Measurements from ENCODE around the gene ZNF14. TPM values are rescaled to one million over a fixed set of nuclear protein-coding genes. Genes with fewer than 3 reads are reported as not detected.
A peak's percentile ranks its signal among the peaks of the same experiment; 100 is the strongest.
"Not testable (repeated sequence)": the region's sequence is repeated elsewhere in the genome, so short reads cannot be mapped to it uniquely, and the experiment has no call there.

ZNF14 gene
- total RNA-seq, 1 experiment from 2014 or later, result 2.3 TPM

GRCh38 chr19:19738564-19738963, 5.7 kb upstream of the ZNF14 start:
- DNase-seq, result no peak
- H3K27me3 ChIP-seq (ENCODE audit: control insufficient read depth, insufficient read depth, low read length), result no peaks in the 10 kb centered on the region
- H3K36me3 ChIP-seq (replicated peaks; ENCODE audit: control insufficient read depth, insufficient read depth, low read length), result no peaks in the 10 kb centered on the region
- no peak overlapping the region for H3K4me3 ChIP-seq (ENCODE audit: insufficient read depth, low read depth, low read length)

DNA sequence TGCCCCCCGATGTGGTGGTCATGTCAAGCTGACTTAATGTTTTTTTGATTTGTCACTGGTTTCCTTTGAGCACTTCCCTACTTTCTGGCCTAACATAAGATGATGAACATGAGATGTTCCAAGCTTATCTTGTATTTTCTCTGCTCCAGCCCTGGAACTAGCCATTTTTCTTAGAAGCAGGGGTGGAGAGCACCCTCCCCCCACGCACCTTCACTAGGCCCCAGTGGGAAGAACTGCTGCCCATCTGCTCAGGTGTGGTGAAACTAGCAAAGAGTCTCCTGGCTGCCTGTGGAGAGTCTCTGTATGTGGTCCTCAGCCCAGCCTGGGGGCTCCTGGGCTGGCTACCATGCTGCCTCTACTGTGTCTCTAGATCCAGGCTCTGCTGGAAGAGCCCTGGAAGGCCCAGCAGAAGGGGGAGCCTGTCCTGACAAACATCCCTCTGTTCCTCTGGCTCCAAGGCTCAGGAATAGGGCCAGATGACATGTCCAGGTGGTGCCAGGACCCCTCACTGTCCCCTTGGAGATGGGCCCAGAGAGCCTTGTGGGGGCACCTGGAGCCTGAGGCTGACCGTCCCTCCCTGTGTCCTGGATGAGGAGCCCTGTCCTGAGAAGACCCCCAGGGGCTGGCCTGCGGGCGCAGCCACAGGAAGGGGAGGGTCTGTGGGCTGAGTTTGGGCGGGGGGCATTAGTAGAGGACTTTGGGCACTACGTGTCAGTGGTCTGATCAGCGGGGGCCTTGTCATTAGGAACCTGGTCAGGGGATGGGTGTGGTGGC, 4.8 kb upstream of the ZNF14 start:
- no peaks in the 10 kb centered on the region for H3K27me3 ChIP-seq (ENCODE audit: control insufficient read depth, insufficient read depth, low read length)
- no peak overlapping the region for H3K4me3 ChIP-seq (ENCODE audit: insufficient read depth, low read depth, low read length)
- H3K36me3 ChIP-seq (replicated peaks; ENCODE audit: control insufficient read depth, insufficient read depth, low read length), result no peaks in the 10 kb centered on the region
- DNase-seq, result peak; percentile 31

- Histone ChIP-seq H3K27me3 (ENCODE audit: control insufficient read depth, insufficient read depth, low read length) (no peaks in the 10 kb centered on the region), H3K36me3 (replicated peaks; ENCODE audit: control insufficient read depth, insufficient read depth, low read length) (no peaks in the 10 kb centered on the region), H3K4me3 (ENCODE audit: insufficient read depth, low read depth, low read length) (no peak overlapping the region)
- DNase-seq, result no peak
These were observed 11.0 kb downstream of the ZNF14 start for GRCh38 chr19:19721896-19722295.

- Histone ChIP-seq H3K4me3 (ENCODE audit: insufficient read depth, low read depth, low read length) (no peak overlapping the region), H3K36me3 (replicated peaks; ENCODE audit: control insufficient read depth, insufficient read depth, low read length) (no peaks in the 10 kb centered on the region), H3K27me3 (ENCODE audit: control insufficient read depth, insufficient read depth, low read length) (no peaks in the 10 kb centered on the region)
- no peak for DNase-seq
These were observed 13.1 kb downstream of the ZNF14 start for GRCh38 chr19:19719798-19720197.

- no peaks in the 10 kb centered on the region for H3K27me3 ChIP-seq (ENCODE audit: control insufficient read depth, insufficient read depth, low read length)
- no peak overlapping the region for H3K4me3 ChIP-seq (ENCODE audit: insufficient read depth, low read depth, low read length)
- no peak for DNase-seq
- H3K36me3 ChIP-seq (replicated peaks; ENCODE audit: control insufficient read depth, insufficient read depth, low read length), result peaks cover 17% of the 10 kb centered on the region
These were observed 20.7 kb downstream of the ZNF14 start for GRCh38 chr19:19711934-19712828.

- no peak for DNase-seq
- H3K27me3 ChIP-seq (ENCODE audit: control insufficient read depth, insufficient read depth, low read length), result no peaks in the 10 kb centered on the region
- no peak overlapping the region for H3K4me3 ChIP-seq (ENCODE audit: insufficient read depth, low read depth, low read length)
- peaks cover 17% of the 10 kb centered on the region for H3K36me3 ChIP-seq (replicated peaks; ENCODE audit: control insufficient read depth, insufficient read depth, low read length)
These were observed 21.5 kb downstream of the ZNF14 start for GRCh38 chr19:19711306-19711933.

DNA sequence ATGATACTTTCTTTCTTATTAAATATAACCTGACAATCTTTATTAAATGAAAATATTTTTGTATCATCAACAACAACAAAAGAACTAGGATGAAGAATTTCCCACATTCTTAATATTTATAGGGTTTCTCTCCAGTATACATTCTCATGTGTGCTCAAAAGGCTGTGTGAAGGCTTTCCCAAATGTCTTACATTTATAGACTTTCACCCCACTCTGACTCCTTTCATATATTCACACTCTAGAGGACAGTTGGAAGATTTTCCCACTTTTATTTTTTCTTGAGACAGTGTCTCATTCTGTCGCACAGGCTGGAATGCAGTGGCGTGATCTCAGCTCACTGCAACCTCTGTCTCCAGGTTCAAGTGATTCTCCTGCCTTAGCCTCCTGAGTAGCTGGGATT, 22.4 kb downstream of the ZNF14 start:
- Histone ChIP-seq H3K36me3 (replicated peaks; ENCODE audit: control insufficient read depth, insufficient read depth, low read length) (peaks cover 17% of the 10 kb centered on the region), H3K27me3 (ENCODE audit: control insufficient read depth, insufficient read depth, low read length) (no peaks in the 10 kb centered on the region), H3K4me3 (ENCODE audit: insufficient read depth, low read depth, low read length) (no peak overlapping the region)
- no peak for DNase-seq

DNA sequence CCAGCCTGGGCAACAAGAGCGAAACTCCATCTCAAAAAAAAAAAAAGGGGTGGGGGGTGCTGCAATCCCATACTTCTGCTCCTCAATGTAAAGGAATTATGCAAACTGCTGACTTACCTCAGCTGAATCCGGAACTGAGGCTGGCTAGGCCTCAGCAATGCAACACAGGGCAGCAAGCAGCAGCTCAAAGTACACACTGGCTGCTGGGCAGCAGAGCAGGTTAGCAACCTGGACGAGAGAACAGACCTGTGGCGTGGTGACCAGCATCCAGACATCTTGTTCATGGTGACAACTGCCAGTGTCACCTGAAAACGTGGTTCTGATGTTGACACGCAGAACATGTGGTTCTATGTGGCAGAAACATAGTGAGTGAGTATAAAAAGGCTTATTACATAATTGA, 28.1 kb downstream of the ZNF14 start:
- Histone ChIP-seq H3K4me3 (ENCODE audit: insufficient read depth, low read depth, low read length) (no peak overlapping the region), H3K27me3 (ENCODE audit: control insufficient read depth, insufficient read depth, low read length) (no peaks in the 10 kb centered on the region), H3K36me3 (replicated peaks; ENCODE audit: control insufficient read depth, insufficient read depth, low read length) (no peaks in the 10 kb centered on the region)
- no peak for DNase-seq

DNA sequence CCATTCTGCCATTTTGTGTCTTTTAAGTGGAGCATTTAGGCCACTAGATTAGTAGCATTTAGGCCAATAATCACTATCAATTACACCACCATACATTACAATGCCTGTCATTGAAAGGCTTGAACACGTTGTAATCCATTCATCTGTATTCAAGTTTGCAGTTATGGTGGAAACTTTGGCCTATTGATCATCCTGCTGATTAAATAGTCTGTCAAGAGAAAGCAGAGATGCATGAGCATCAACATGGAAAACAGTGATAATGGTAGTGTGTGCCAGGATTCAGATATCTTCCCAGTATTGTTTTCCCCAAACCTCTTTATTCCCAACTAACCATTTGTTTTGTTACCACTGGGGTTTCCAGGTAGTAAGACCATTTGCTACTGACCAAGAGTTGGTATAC, 32.4 kb downstream of the ZNF14 start:
- DNase-seq; H3K36me3 ChIP-seq (replicated peaks; ENCODE audit: control insufficient read depth, insufficient read depth, low read length); H3K4me3 ChIP-seq (ENCODE audit: insufficient read depth, low read depth, low read length); H3K27me3 ChIP-seq (ENCODE audit: control insufficient read depth, insufficient read depth, low read length): not testable (repeated sequence)

- no peak overlapping the region for H3K4me3 ChIP-seq (ENCODE audit: insufficient read depth, low read depth, low read length)
- no peaks in the 10 kb centered on the region for H3K36me3 ChIP-seq (replicated peaks; ENCODE audit: control insufficient read depth, insufficient read depth, low read length)
- no peak for DNase-seq
- H3K27me3 ChIP-seq (ENCODE audit: control insufficient read depth, insufficient read depth, low read length), result no peaks in the 10 kb centered on the region
These were observed 35.3 kb downstream of the ZNF14 start for GRCh38 chr19:19697589-19697988.

GRCh38 chr19:19696386-19696785, 36.5 kb downstream of the ZNF14 start:
- DNase-seq, result peak; percentile 11

GRCh38 chr19:19691683-19692082, 41.2 kb downstream of the ZNF14 start:
- H3K4me3 ChIP-seq (ENCODE audit: insufficient read depth, low read depth, low read length), result no peak overlapping the region
- no peak for DNase-seq
- H3K27me3 ChIP-seq (ENCODE audit: control insufficient read depth, insufficient read depth, low read length), result no peaks in the 10 kb centered on the region
- H3K36me3 ChIP-seq (replicated peaks; ENCODE audit: control insufficient read depth, insufficient read depth, low read length), result no peaks in the 10 kb centered on the region

More at GRCh38 chr19:19696386-19696785, 36.5 kb downstream of the ZNF14 start:
- H3K36me3 ChIP-seq (replicated peaks; ENCODE audit: control insufficient read depth, insufficient read depth, low read length), result no peaks in the 10 kb centered on the region
- no peaks in the 10 kb centered on the region for H3K27me3 ChIP-seq (ENCODE audit: control insufficient read depth, insufficient read depth, low read length)
- H3K4me3 ChIP-seq (ENCODE audit: insufficient read depth, low read depth, low read length), result no peak overlapping the region

- H3K36me3 ChIP-seq (replicated peaks; ENCODE audit: control insufficient read depth, insufficient read depth, low read length); H3K4me3 ChIP-seq (ENCODE audit: insufficient read depth, low read depth, low read length); H3K27me3 ChIP-seq (ENCODE audit: control insufficient read depth, insufficient read depth, low read length); DNase-seq: not testable (repeated sequence)
These were observed 43.9 kb downstream of the ZNF14 start for GRCh38 chr19:19689023-19689422.

DNA sequence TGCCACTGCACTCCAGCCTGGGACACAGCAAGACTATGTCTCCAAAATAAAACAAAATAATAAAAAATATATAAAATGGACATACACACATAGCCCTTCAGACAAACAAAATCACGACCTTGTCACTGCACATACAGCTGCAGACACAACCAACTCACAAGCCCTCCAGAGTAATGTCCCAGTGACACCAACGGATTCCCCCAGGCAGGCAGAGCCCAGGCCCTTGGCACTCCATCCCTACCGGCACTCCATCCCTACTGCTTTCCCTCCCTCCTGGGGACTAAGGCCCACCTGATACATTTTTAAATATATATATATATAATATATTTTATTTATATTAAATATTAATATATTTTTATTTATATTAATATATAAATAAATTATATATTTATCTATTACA, 45.8 kb downstream of the ZNF14 start:
- no peaks in the 10 kb centered on the region for H3K27me3 ChIP-seq (ENCODE audit: control insufficient read depth, insufficient read depth, low read length)
- no peaks in the 10 kb centered on the region for H3K36me3 ChIP-seq (replicated peaks; ENCODE audit: control insufficient read depth, insufficient read depth, low read length)
- H3K4me3 ChIP-seq (ENCODE audit: insufficient read depth, low read depth, low read length), result no peak overlapping the region
- DNase-seq, result no peak

GRCh38 chr19:19686580-19686979, 46.3 kb downstream of the ZNF14 start:
- Histone ChIP-seq H3K27me3 (ENCODE audit: control insufficient read depth, insufficient read depth, low read length) (no peaks in the 10 kb centered on the region), H3K36me3 (replicated peaks; ENCODE audit: control insufficient read depth, insufficient read depth, low read length) (no peaks in the 10 kb centered on the region), H3K4me3 (ENCODE audit: insufficient read depth, low read depth, low read length) (no peak overlapping the region)
- no peak for DNase-seq
